Measurements from ENCODE around the gene GKAP1.

The GKAP1 gene

DNA sequence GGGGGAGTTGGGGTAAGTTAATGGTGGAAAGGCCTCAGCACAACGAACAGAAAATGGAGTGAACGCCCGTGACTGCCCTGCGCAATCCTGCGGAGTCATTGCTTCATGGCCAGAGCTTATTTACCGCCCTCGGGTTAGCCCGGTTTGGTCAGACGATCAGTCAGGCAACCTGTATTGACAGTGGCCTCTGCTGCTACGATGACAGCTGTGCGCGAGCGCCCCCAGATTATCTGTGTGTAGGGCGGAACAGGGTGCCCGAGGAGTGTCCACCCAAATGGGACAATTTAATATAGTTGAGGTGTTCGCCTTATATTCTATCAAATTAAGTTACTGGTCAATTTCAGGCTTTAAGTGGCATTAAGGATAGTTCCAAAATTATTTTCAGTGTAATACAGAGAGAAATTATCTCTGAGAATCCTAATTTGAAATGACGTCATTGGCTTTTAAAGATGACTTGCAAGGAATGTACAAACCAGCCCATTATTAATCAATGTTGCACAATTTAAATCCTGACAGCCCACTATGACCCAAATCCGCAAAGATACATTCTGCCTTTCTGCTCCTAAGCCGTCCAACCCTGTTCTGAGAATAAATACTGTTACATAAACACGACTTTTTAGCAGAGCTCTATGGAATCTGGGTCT, 108.9 kb downstream of the GKAP1 start:
- no peak for TF ChIP-seq EZH2 (IDR thresholded peaks at IDR 0.05; ENCODE audit: borderline replicate concordance, low read depth, low read length, severe bottlenecking)
- TF ChIP-seq, protein P1, sequence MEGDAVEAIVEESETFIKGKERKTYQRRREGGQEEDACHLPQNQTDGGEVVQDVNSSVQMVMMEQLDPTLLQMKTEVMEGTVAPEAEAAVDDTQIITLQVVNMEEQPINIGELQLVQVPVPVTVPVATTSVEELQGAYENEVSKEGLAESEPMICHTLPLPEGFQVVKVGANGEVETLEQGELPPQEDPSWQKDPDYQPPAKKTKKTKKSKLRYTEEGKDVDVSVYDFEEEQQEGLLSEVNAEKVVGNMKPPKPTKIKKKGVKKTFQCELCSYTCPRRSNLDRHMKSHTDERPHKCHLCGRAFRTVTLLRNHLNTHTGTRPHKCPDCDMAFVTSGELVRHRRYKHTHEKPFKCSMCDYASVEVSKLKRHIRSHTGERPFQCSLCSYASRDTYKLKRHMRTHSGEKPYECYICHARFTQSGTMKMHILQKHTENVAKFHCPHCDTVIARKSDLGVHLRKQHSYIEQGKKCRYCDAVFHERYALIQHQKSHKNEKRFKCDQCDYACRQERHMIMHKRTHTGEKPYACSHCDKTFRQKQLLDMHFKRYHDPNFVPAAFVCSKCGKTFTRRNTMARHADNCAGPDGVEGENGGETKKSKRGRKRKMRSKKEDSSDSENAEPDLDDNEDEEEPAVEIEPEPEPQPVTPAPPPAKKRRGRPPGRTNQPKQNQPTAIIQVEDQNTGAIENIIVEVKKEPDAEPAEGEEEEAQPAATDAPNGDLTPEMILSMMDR (IDR thresholded peaks at IDR 0.05; ENCODE audit: borderline replicate concordance, extremely low read depth, low read length, poor library complexity, severe bottlenecking), result peak; percentile 26
- H4K20me1 ChIP-seq (ENCODE audit: insufficient read depth, low read length), result peaks cover 28% of the 10 kb centered on the region

DNA sequence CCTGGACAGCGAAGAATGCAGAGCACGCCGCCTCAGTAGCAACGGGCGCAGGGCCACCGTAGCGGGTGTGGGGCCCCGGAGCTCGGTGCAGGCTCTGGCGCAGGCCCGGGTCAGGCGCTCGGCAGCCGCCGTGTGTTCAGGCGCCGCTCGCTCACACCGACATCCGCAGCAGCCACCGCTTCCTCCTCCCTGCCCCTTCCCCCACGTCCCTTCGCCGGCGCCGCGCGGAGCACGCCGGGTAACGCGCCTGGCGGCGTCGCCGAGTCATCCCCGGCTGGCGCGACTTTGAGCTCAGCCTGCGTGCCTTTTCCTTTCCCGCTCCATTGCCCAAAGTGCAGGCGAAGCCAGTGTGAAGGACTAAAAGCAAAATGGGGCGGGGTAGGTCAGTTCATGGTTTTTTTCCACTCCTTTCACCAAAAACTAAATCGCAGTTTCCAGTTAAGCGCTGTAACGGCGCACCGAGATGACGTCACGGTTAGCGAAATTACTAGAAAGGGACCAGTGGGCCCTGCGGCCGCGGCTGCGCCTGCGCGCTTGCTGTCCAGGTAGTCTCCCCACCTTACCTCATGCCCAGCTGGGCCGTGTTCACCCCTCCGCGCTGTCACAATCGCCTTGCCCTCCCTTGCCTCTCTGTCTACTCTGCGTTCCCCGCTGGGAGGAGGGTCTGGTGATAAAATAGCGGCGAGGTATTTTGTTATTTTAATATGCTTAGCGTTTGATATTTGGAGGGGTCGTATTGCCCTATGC, 109.6 kb downstream of the GKAP1 start, which contains the start of gene UBQLN1:
TSS of gene UBQLN1 (minus strand) at position 191 of the 747 bp plus-strand sequence. CDS start 279 bp downstream, outside the sequence.
- TF ChIP-seq EZH2 (IDR thresholded peaks at IDR 0.05; ENCODE audit: borderline replicate concordance, low read depth, low read length, severe bottlenecking), result no peak
- TF ChIP-seq, protein P1 (IDR thresholded peaks at IDR 0.05; ENCODE audit: borderline replicate concordance, extremely low read depth, low read length, poor library complexity, severe bottlenecking), result no peak

More for the DNA sequence above, 108.9 kb downstream of the GKAP1 start:
- H3K4me3 ChIP-seq (ENCODE audit: low read depth in 1 of 2, low read length in 2 of 2), result peak overlapping the region; percentile 45 to 79
- H3K9me3 ChIP-seq (ENCODE audit: insufficient read depth, low read length, severe bottlenecking), result no peaks in the 10 kb centered on the region
- H3K4me1 ChIP-seq (ENCODE audit: insufficient read depth, low read length), result peaks cover 43% of the 10 kb centered on the region
- peak overlapping the region; percentile 97 for H3K9ac ChIP-seq (ENCODE audit: low read depth, low read length)
- no peaks in the 10 kb centered on the region; the same call in 1 of the 2 replicates for H3K36me3 ChIP-seq (ENCODE audit: insufficient read depth, low read length)
- peak overlapping the region; percentile 99 for H3K27ac ChIP-seq (ENCODE audit: low read length)
- H2AFZ ChIP-seq (ENCODE audit: low read depth, low read length), result peak overlapping the region; percentile 90
- no peaks in the 10 kb centered on the region for H3K27me3 ChIP-seq (ENCODE audit: insufficient read depth, low read length, poor library complexity)
- no peak for ATAC-seq (ENCODE audit: insufficient read depth, low read depth)
- peaks cover 56% of the 10 kb centered on the region for H3K79me2 ChIP-seq (ENCODE audit: insufficient read depth, low read length)
- DNase-seq, result peak; percentile 35
- peak overlapping the region; percentile 79 for H3K4me2 ChIP-seq (ENCODE audit: insufficient read depth, low read length)

DNA sequence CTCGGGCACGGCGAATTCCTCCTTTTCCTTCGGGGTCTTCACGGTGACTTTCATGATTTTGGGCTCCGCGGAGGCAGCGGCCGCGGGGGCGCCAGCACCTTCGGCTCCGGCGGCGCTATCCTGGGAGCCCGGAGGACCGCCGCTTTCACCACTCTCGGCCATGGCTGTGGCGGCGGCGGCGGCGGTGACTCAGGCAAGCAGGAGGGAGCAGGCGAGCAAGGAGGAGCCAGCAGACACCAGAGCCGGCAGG, 110.1 kb downstream of the GKAP1 start:
- no peaks in the 10 kb centered on the region; the same call in 1 of the 2 replicates for H3K36me3 ChIP-seq (ENCODE audit: insufficient read depth, low read length)
- H3K79me2 ChIP-seq (ENCODE audit: insufficient read depth, low read length), result peaks cover 68% of the 10 kb centered on the region
- H2AFZ ChIP-seq (ENCODE audit: low read depth, low read length), result peak overlapping the region; percentile 90
- TF ChIP-seq EZH2 (IDR thresholded peaks at IDR 0.05; ENCODE audit: borderline replicate concordance, low read depth, low read length, severe bottlenecking), result no peak
- TF ChIP-seq, protein P1 (IDR thresholded peaks at IDR 0.05; ENCODE audit: borderline replicate concordance, extremely low read depth, low read length, poor library complexity, severe bottlenecking), result no peak
- peaks cover 39% of the 10 kb centered on the region for H4K20me1 ChIP-seq (ENCODE audit: insufficient read depth, low read length)
- peak overlapping the region; percentile 97 for H3K9ac ChIP-seq (ENCODE audit: low read depth, low read length)
- H3K27ac ChIP-seq (ENCODE audit: low read length), result peak overlapping the region; percentile 99
- peak overlapping the region; percentile 79 for H3K4me2 ChIP-seq (ENCODE audit: insufficient read depth, low read length)
- peak overlapping the region; percentile 45 to 79 for H3K4me3 ChIP-seq (ENCODE audit: low read depth in 1 of 2, low read length in 2 of 2)
- peaks cover 46% of the 10 kb centered on the region for H3K4me1 ChIP-seq (ENCODE audit: insufficient read depth, low read length)
- DNase-seq (no peak), ATAC-seq (ENCODE audit: insufficient read depth, low read depth) (peak; percentile 62)
- no peaks in the 10 kb centered on the region for H3K27me3 ChIP-seq (ENCODE audit: insufficient read depth, low read length, poor library complexity)
- H3K9me3 ChIP-seq (ENCODE audit: insufficient read depth, low read length, severe bottlenecking), result no peaks in the 10 kb centered on the region

More for the DNA sequence above, 109.6 kb downstream of the GKAP1 start, which contains the start of gene UBQLN1:
- Histone ChIP-seq H3K79me2 (ENCODE audit: insufficient read depth, low read length) (peaks cover 63% of the 10 kb centered on the region), H3K36me3 (ENCODE audit: insufficient read depth, low read length) (no peaks in the 10 kb centered on the region; the same call in 1 of the 2 replicates), H3K27me3 (ENCODE audit: insufficient read depth, low read length, poor library complexity) (no peaks in the 10 kb centered on the region), H2AFZ (ENCODE audit: low read depth, low read length) (peak within 1 kb of the TSS; percentile 90), H3K27ac (ENCODE audit: low read length) (peak within 1 kb of the TSS; percentile 99), H4K20me1 (ENCODE audit: insufficient read depth, low read length) (peaks cover 35% of the 10 kb centered on the region), H3K4me3 (ENCODE audit: low read depth in 1 of 2, low read length in 2 of 2) (peak within 1 kb of the TSS; percentile 45 to 79), H3K4me2 (ENCODE audit: insufficient read depth, low read length) (peak within 1 kb of the TSS; percentile 79), H3K9me3 (ENCODE audit: insufficient read depth, low read length, severe bottlenecking) (no peaks in the 10 kb centered on the region), H3K9ac (ENCODE audit: low read depth, low read length) (peak within 1 kb of the TSS; percentile 97), H3K4me1 (ENCODE audit: insufficient read depth, low read length) (peaks cover 43% of the 10 kb centered on the region)
- DNase-seq (peak; percentile 87), ATAC-seq (ENCODE audit: insufficient read depth, low read depth) (peak; percentile 79)
